H9 (cell line): ENCODE measurements around the gene SP6. TPM values are rescaled to one million over a fixed set of nuclear protein-coding genes. Genes with fewer than 3 reads are reported as not detected.
A peak's percentile ranks its signal among the peaks of the same experiment; 100 is the strongest.

ENCODE experiments used
- DNase-seq: peaks from one replicate; pipeline ENCODE4 v3.0.0-alpha.2; 2017
- H2AFZ ChIP-seq: one replicate; pipeline ENCODE4 v1.6.1; 2013; ENCODE audit warnings: mild to moderate bottlenecking, low read length, control low read depth, moderate library complexity
- H2AK5ac ChIP-seq: 2 replicates; pipeline ENCODE4 v1.6.1; 2013; ENCODE audit warnings: low read length, control low read depth, mixed read lengths; ENCODE audit not compliant: insufficient read length
- H2BK120ac ChIP-seq: one replicate; pipeline ENCODE4 v1.6.1; 2013; ENCODE audit warnings: low read depth, mild to moderate bottlenecking, low read length, control low read depth, inconsistent platforms; ENCODE audit not compliant: poor library complexity, severe bottlenecking
- H2BK12ac ChIP-seq: 2 replicates; pipeline ENCODE4 v1.6.1; 2013; ENCODE audit warnings: low read length, control low read depth, mixed read lengths, low read depth; ENCODE audit not compliant: insufficient read length
- H2BK15ac ChIP-seq: 2 replicates; pipeline ENCODE4 v1.6.1; 2013; ENCODE audit warnings: low read depth, low read length, control low read depth
- H2BK20ac ChIP-seq: one replicate; pipeline ENCODE4 v1.6.1; 2013; ENCODE audit warnings: low read depth, mild to moderate bottlenecking, low read length, control low read depth, inconsistent platforms; ENCODE audit not compliant: poor library complexity, severe bottlenecking
- H2BK5ac ChIP-seq: 2 replicates; pipeline ENCODE4 v1.6.1; 2013; ENCODE audit warnings: low read length, control low read depth, mixed read lengths; ENCODE audit not compliant: insufficient read length
- H3K14ac ChIP-seq: 2 replicates; pipeline ENCODE4 v1.6.1; 2013; ENCODE audit warnings: low read length, control low read depth; ENCODE audit not compliant: insufficient read depth
- H3K18ac ChIP-seq: 2 replicates; pipeline ENCODE4 v1.6.1; 2013; ENCODE audit warnings: low read depth, mild to moderate bottlenecking, mixed read lengths, low read length, control low read depth; ENCODE audit not compliant: insufficient read length
- H3K23ac ChIP-seq: 2 replicates; pipeline ENCODE4 v1.6.1; 2013; ENCODE audit warnings: low read length, control low read depth, mixed read lengths, low read depth; ENCODE audit not compliant: insufficient read length
- H3K23me2 ChIP-seq: 2 replicates; pipeline ENCODE4 v1.6.1; 2013; ENCODE audit warnings: low read depth, mild to moderate bottlenecking, mixed read lengths, low read length, control low read depth; ENCODE audit not compliant: insufficient read length, poor library complexity, severe bottlenecking
- H3K27ac ChIP-seq: 2 replicates; pipeline ENCODE4 v1.5.1; 2013; ENCODE audit warnings: low read length, control low read depth, mixed read lengths, low read depth; ENCODE audit not compliant: insufficient read length
- H3K27me3 ChIP-seq: 2 replicates; pipeline ENCODE4 v1.6.1; 2013; ENCODE audit warnings: low read length, control low read depth, inconsistent platforms; ENCODE audit not compliant: insufficient read depth
- H3K4ac ChIP-seq: 2 replicates; pipeline ENCODE4 v1.6.1; 2013; ENCODE audit warnings: low read depth, mild to moderate bottlenecking, control low read depth, inconsistent platforms, low read length, moderate library complexity
- H3K4me1 ChIP-seq: 2 replicates; pipeline ENCODE4 v1.6.1; 2013; ENCODE audit warnings: low read length, control low read depth, inconsistent platforms; ENCODE audit not compliant: insufficient read depth
- H3K4me2 ChIP-seq: 2 replicates; pipeline ENCODE4 v1.6.1; 2013; ENCODE audit warnings: low read length, control low read depth, mixed read lengths; ENCODE audit not compliant: insufficient read length, insufficient read depth
- H3K56ac ChIP-seq: 2 replicates; pipeline ENCODE4 v1.6.1; 2013; ENCODE audit warnings: low read depth, mild to moderate bottlenecking, mixed read lengths, low read length, control low read depth; ENCODE audit not compliant: insufficient read length
- H3K79me1 ChIP-seq: 2 replicates; pipeline ENCODE4 v1.6.1; 2013; ENCODE audit warnings: low read depth, mild to moderate bottlenecking, moderate library complexity, low read length, control low read depth, inconsistent platforms; ENCODE audit not compliant: insufficient read depth, poor library complexity, severe bottlenecking
- H3K79me2 ChIP-seq: 2 replicates; pipeline ENCODE4 v1.6.1; 2013; ENCODE audit warnings: low read length, control low read depth, inconsistent platforms; ENCODE audit not compliant: insufficient read depth
- H3K9ac ChIP-seq: 2 replicates; pipeline ENCODE4 v1.6.1; 2013; ENCODE audit warnings: low read length, control low read depth, mixed read lengths; ENCODE audit not compliant: insufficient read length; ENCODE audit errors: extremely low read depth
- H3K9me3 ChIP-seq: one replicate; pipeline ENCODE4 v1.6.1; 2013; ENCODE audit warnings: low read depth, low read length, inconsistent platforms; ENCODE audit not compliant: control insufficient read depth
- H3T11ph ChIP-seq: one replicate; pipeline ENCODE4 v1.6.1; 2013; ENCODE audit warnings: mild to moderate bottlenecking, low read length, control low read depth, inconsistent platforms
- H4K20me1 ChIP-seq: one replicate; pipeline ENCODE4 v1.6.1; 2013; ENCODE audit not compliant: control insufficient read depth, insufficient read length, insufficient read depth
- H4K5ac ChIP-seq: 2 replicates; pipeline ENCODE4 v1.6.1; 2013; ENCODE audit warnings: low read depth, mild to moderate bottlenecking, mixed read lengths, low read length, control low read depth; ENCODE audit not compliant: insufficient read length
- H4K8ac ChIP-seq: replicated peaks from 2 replicates; pipeline ENCODE4 v1.6.1; 2013; ENCODE audit warnings: low read length, control low read depth, mixed read lengths, low read depth; ENCODE audit not compliant: insufficient read length
- H4K91ac ChIP-seq: 2 replicates; pipeline ENCODE4 v1.6.1; 2013; ENCODE audit warnings: low read depth, mild to moderate bottlenecking, moderate library complexity, mixed read lengths, low read length, control low read depth; ENCODE audit not compliant: insufficient read length
- H3K27ac Mint-ChIP-seq, 3 experiments: 2 replicates in 2 of 3; 3 replicates in 1 of 3; pipeline ENCODE4 v1.8.0; 2020 to 2021; ENCODE audit warnings: mixed read lengths in 3 of 3, mild to moderate bottlenecking in 1 of 3, moderate library complexity in 1 of 3
- H3K27me3 Mint-ChIP-seq: 2 replicates; pipeline ENCODE4 v1.8.0; 2021; ENCODE audit warnings: low read depth, mild to moderate bottlenecking, moderate library complexity, mixed read lengths
- H3K36me3 Mint-ChIP-seq, 3 experiments: 2 replicates in 2 of 3; 3 replicates in 1 of 3; pipeline ENCODE4 v1.8.0; 2020 to 2021; ENCODE audit warnings: low read depth in 3 of 3, mixed read lengths in 3 of 3; ENCODE audit not compliant: insufficient read depth in 1 of 3
- H3K4me1 Mint-ChIP-seq, 2 experiments: 2 replicates each; pipeline ENCODE4 v1.8.0; 2020; ENCODE audit warnings: mixed read lengths in 2 of 2
- H3K4me3 Mint-ChIP-seq, 2 experiments: 2 replicates in 1 of 2; 3 replicates in 1 of 2; pipeline ENCODE4 v1.8.0; 2020 to 2021; ENCODE audit warnings: mild to moderate bottlenecking in 2 of 2, mixed read lengths in 2 of 2, moderate library complexity in 1 of 2
- H3K9me3 Mint-ChIP-seq, 2 experiments: 2 replicates in 1 of 2; 3 replicates in 1 of 2; pipeline ENCODE4 v1.8.0; 2020; ENCODE audit warnings: mild to moderate bottlenecking in 2 of 2, mixed read lengths in 2 of 2, moderate library complexity in 1 of 2
- WGBS: extraction: QIAGEN DNeasy Blood & Tissue Kit; methylation state at CpG from one replicate; pipeline ENCODE4 v1.1.7; 2013; ENCODE audit warnings: missing lambda C conversion rate, low lambda C conversion rate, mixed read lengths; ENCODE audit not compliant: insufficient read length; ENCODE audit errors: extremely low coverage; 5-methylcytosine and 5-hydroxymethylcytosine counted together
- long read RNA-seq: library from polyadenylated mRNA; unstranded; transcript quantifications from one replicate; pipeline ENCODE4 v2.0.0, GENCODE V29; 2020
- total RNA-seq: library from RNA; stranded (reverse); gene quantifications from 2 replicates; pipeline ENCODE4 v1.2.1, GENCODE V29; 2021
- TF ChIP-seq, protein P1 (sequence below): fragments of 200-600 bp; sonication (generic); conservative IDR thresholded peaks from 3 replicates; pipeline ENCODE4 v1.8.0; 2021; ENCODE audit warnings: antibody characterized with exemption, mild to moderate bottlenecking

The SP6 gene
- total RNA-seq = 0.90 and 0.92 TPM in 2 replicates
- long read RNA-seq, partial matches to known transcripts = 0 of 1 reads
- long read RNA-seq, other reads (novel, unspliced or antisense) = 1 of 1 reads

DNA sequence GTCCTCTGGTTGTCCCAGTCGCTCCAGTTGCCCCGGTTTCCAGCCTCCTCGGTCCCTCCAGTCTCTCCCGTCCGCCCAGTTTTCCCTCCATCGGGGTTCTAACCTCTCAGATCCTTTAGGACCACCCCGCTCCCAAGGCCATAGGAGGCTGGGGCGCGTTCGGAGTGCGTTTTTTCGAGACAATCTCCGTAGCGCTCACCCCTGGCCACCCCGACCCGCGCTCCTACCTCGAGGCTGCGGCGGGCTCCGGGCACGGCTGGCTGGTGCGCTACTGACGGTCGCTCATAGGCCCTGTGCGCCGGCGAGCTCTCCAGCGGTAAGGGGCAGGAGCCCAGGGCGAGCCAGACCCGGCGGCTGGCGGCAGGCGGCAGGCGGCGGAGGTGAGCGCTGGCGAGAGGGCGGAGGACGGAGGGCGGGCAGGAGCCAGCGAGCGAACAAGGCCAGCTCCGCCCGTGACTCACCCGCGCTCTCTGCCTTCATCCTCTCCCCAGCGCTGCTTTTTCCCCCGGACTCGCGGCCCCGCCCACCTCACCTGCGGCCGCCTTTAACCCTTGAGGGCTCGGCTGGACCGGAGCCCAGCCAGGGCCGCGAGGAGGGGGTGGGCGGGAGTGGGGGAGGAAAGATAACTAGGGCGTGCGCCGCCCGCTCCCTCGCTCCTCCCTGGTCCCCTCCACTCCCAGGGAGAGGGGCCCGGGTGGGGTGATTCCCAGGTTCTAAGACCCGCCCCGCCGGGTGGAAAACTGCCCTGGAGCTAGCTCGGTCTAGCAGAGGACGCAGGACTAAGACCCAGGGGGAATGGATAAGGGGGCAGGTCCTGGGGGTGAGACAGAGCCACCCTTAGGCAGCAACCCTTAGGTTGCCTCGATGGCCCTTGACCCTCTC is at the start of gene SP6:
Gene SP6 (minus strand): TSS at position 472 of the 882 bp plus-strand sequence. CDS start 2,734 bp downstream, outside the sequence.
- Histone ChIP-seq H3K9ac (peak within 1 kb of the TSS; percentile 20), H3T11ph (no peak within 1 kb of the TSS), H2BK120ac (no peak within 1 kb of the TSS), H3K18ac (peak within 1 kb of the TSS; percentile 29), H3K4me1 (peaks cover 7% of the 10 kb centered on the region), H3K4me2 (peak within 1 kb of the TSS; percentile 75), H2AFZ (no peak within 1 kb of the TSS), H3K79me1 (no peaks in the 10 kb centered on the region), H2BK15ac (no peak within 1 kb of the TSS), H3K9me3 (no peaks in the 10 kb centered on the region), H4K91ac (no peak within 1 kb of the TSS), H4K5ac (no peak within 1 kb of the TSS), H4K8ac (no peak within 1 kb of the TSS), H4K20me1 (no peaks in the 10 kb centered on the region), H2BK12ac (no peak within 1 kb of the TSS), H3K79me2 (no peaks in the 10 kb centered on the region), H3K4ac (no peak within 1 kb of the TSS), H2BK5ac (no peak within 1 kb of the TSS), H2BK20ac (no peak within 1 kb of the TSS), H3K23me2 (peaks cover 27% of the 10 kb centered on the region), H3K14ac (peak within 1 kb of the TSS; percentile 29; the same call in 1 of the 2 replicates), H3K27ac (no peak within 1 kb of the TSS), H2AK5ac (no peak within 1 kb of the TSS), H3K23ac (no peak within 1 kb of the TSS), H3K27me3 (peaks cover 66% of the 10 kb centered on the region), H3K56ac (no peak within 1 kb of the TSS)
- peaks cover 0 to 2% (median 0%) of the 10 kb centered on the region in 3 experiments; a peak in 1 of 7 replicates for H3K36me3 Mint-ChIP-seq
- no peak within 1 kb of the TSS; a peak in 1 of 7 replicates for H3K27ac Mint-ChIP-seq
- peak within 1 kb of the TSS; percentile 62 to 83 for H3K4me3 Mint-ChIP-seq
- TF ChIP-seq, protein P1, sequence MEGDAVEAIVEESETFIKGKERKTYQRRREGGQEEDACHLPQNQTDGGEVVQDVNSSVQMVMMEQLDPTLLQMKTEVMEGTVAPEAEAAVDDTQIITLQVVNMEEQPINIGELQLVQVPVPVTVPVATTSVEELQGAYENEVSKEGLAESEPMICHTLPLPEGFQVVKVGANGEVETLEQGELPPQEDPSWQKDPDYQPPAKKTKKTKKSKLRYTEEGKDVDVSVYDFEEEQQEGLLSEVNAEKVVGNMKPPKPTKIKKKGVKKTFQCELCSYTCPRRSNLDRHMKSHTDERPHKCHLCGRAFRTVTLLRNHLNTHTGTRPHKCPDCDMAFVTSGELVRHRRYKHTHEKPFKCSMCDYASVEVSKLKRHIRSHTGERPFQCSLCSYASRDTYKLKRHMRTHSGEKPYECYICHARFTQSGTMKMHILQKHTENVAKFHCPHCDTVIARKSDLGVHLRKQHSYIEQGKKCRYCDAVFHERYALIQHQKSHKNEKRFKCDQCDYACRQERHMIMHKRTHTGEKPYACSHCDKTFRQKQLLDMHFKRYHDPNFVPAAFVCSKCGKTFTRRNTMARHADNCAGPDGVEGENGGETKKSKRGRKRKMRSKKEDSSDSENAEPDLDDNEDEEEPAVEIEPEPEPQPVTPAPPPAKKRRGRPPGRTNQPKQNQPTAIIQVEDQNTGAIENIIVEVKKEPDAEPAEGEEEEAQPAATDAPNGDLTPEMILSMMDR = peak; percentile 37; the same call in 2 of the 3 replicates
- H3K4me1 Mint-ChIP-seq = peaks cover 47 to 52% of the 10 kb centered on the region in 2 experiments
- no CpG with 5 or more reads among the region's 71 CpGs for WGBS
- H3K9me3 Mint-ChIP-seq = no peaks in the 10 kb centered on the region; a peak in 2 of 5 replicates
- DNase-seq = peak; percentile 97
- H3K27me3 Mint-ChIP-seq = peaks cover 96% of the 10 kb centered on the region
